Activated naive CD4-positive, alpha-beta T cell treated with anti-CD3 and anti-CD28 coated beads, Interleukin-2, amount 50 U/mL, for 72 hours (primary cell): ENCODE data around the gene GBE1. TPM values are rescaled to one million over a fixed set of nuclear protein-coding genes. Genes with fewer than 3 reads are reported as not detected.

Experiments
- ATAC-seq, 2 donors: fragments of 150-1000 bp; cut with Tn5 transposase; 2 replicates each; pipeline ENCODE4 v1.10.0; 2021; ENCODE audit warnings: mild to moderate bottlenecking in 2 of 2, moderate library complexity in 2 of 2
- DNase-seq, 2 donors: peaks; one replicate each; pipeline ENCODE4 v3.0.0; 2021 to 2022; ENCODE audit warnings: low spot score in 2 of 2
- H3K27ac Mint-ChIP-seq, 2 donors: one replicate each; pipeline ENCODE4 v1.8.0; 2022; ENCODE audit warnings: mild to moderate bottlenecking in 2 of 2, mixed read lengths in 2 of 2
- H3K36me3 Mint-ChIP-seq, 2 donors: one replicate each; pipeline ENCODE4 v1.8.0; 2022; ENCODE audit warnings: mixed read lengths in 2 of 2
- H3K9me3 Mint-ChIP-seq, 2 donors: one replicate each; pipeline ENCODE4 v1.8.0; 2022; ENCODE audit warnings: mixed read lengths in 2 of 2
- total RNA-seq, 2 donors: library from RNA; stranded (reverse); gene quantifications; one replicate each; pipeline ENCODE4 v1.2.3, GENCODE V29; 2022

GBE1 gene
- total RNA-seq, 2 donors from 2014 or later = 45.7 to 78.9 TPM

GRCh38 chr3:81620849-81621248 is 140.6 kb downstream of the GBE1 start:
- H3K9me3 Mint-ChIP-seq = no peaks in the 10 kb centered on the region

GRCh38 chr3:81612768-81613167 is 148.7 kb downstream of the GBE1 start:
- Mint-ChIP-seq H3K27ac (no peak overlapping the region), H3K36me3 (peaks cover 0 to 5% of the 10 kb centered on the region in 2 donors), H3K9me3 (peaks cover 0 to 5% of the 10 kb centered on the region in 2 donors)
- no peak for ATAC-seq
- no peak for DNase-seq

More at GRCh38 chr3:81620849-81621248, 140.6 kb downstream of the GBE1 start:
- ATAC-seq (no peak), DNase-seq (no peak)
- Mint-ChIP-seq H3K36me3 (no peaks in the 10 kb centered on the region), H3K27ac (no peak overlapping the region)

- Mint-ChIP-seq H3K36me3 (no peaks in the 10 kb centered on the region), H3K27ac (no peak overlapping the region), H3K9me3 (no peaks in the 10 kb centered on the region)
- DNase-seq = no peak
- ATAC-seq = no peak
These were observed 158.7 kb downstream of the GBE1 start for GRCh38 chr3:81602781-81603180.

GRCh38 chr3:81601707-81602305 is 159.6 kb downstream of the GBE1 start:
- Mint-ChIP-seq H3K36me3 (no peaks in the 10 kb centered on the region), H3K27ac (no peak overlapping the region), H3K9me3 (no peaks in the 10 kb centered on the region)
- no peak for DNase-seq
- no peak for ATAC-seq

- H3K36me3 Mint-ChIP-seq = no peaks in the 10 kb centered on the region
- H3K9me3 Mint-ChIP-seq = no peaks in the 10 kb centered on the region
- ATAC-seq = no peak
- H3K27ac Mint-ChIP-seq = no peak overlapping the region
- DNase-seq = no peak
These were observed 169.3 kb downstream of the GBE1 start for GRCh38 chr3:81592101-81592500.

GRCh38 chr3:81585937-81586336 is 175.5 kb downstream of the GBE1 start:
- Mint-ChIP-seq H3K9me3 (no peaks in the 10 kb centered on the region), H3K36me3 (no peaks in the 10 kb centered on the region), H3K27ac (no peak overlapping the region)
- DNase-seq (no peak), ATAC-seq (no peak)

- no peak for ATAC-seq
- no peak for DNase-seq
- no peak overlapping the region for H3K27ac Mint-ChIP-seq
- H3K36me3 Mint-ChIP-seq = no peaks in the 10 kb centered on the region
- H3K9me3 Mint-ChIP-seq = no peaks in the 10 kb centered on the region
These were observed 176.4 kb downstream of the GBE1 start for GRCh38 chr3:81585056-81585455.

GRCh38 chr3:81581966-81582599 is 179.4 kb downstream of the GBE1 start:
- ATAC-seq (peak in 1 of 2 donors; percentile 44), DNase-seq (peak in 1 of 2 donors; percentile 3)
- no peaks in the 10 kb centered on the region for H3K9me3 Mint-ChIP-seq
- no peaks in the 10 kb centered on the region for H3K36me3 Mint-ChIP-seq
- H3K27ac Mint-ChIP-seq = no peak overlapping the region

GRCh38 chr3:81580355-81580754 is 181.1 kb downstream of the GBE1 start:
- H3K9me3 Mint-ChIP-seq = no peaks in the 10 kb centered on the region
- no peak overlapping the region for H3K27ac Mint-ChIP-seq
- no peak for DNase-seq
- ATAC-seq = no peak
- no peaks in the 10 kb centered on the region for H3K36me3 Mint-ChIP-seq

- Mint-ChIP-seq H3K27ac (peak overlapping the region in 1 of 2 donors; percentile 9), H3K36me3 (no peaks in the 10 kb centered on the region), H3K9me3 (no peaks in the 10 kb centered on the region)
- ATAC-seq = no peak
- no peak for DNase-seq
These were observed 181.7 kb downstream of the GBE1 start for GRCh38 chr3:81579744-81580143.

- peak overlapping the region in 1 of 2 donors; percentile 29 for H3K27ac Mint-ChIP-seq
- H3K36me3 Mint-ChIP-seq = peaks cover 7 to 13% of the 10 kb centered on the region in 2 donors
- peaks cover 0 to 5% of the 10 kb centered on the region in 2 donors for H3K9me3 Mint-ChIP-seq
- ATAC-seq (no peak), DNase-seq (no peak)
These were observed 189.2 kb downstream of the GBE1 start for GRCh38 chr3:81572201-81572756.

GRCh38 chr3:81568378-81568777 is 193.1 kb downstream of the GBE1 start:
- Mint-ChIP-seq H3K27ac (no peak overlapping the region), H3K36me3 (peaks cover 21 to 31% of the 10 kb centered on the region in 2 donors), H3K9me3 (peaks cover 12 to 16% of the 10 kb centered on the region in 2 donors)
- ATAC-seq (no peak), DNase-seq (no peak)

GRCh38 chr3:81565041-81565440 is 196.4 kb downstream of the GBE1 start:
- Mint-ChIP-seq H3K9me3 (peaks cover 12 to 16% of the 10 kb centered on the region in 2 donors), H3K36me3 (peaks cover 24 to 35% of the 10 kb centered on the region in 2 donors), H3K27ac (no peak overlapping the region)
- ATAC-seq = no peak
- DNase-seq = no peak

GRCh38 chr3:81558106-81558505 is 203.3 kb downstream of the GBE1 start:
- H3K27ac Mint-ChIP-seq = no peak overlapping the region
- DNase-seq = no peak
- no peaks in the 10 kb centered on the region for H3K9me3 Mint-ChIP-seq
- peaks cover 7% of the 10 kb centered on the region in 2 donors for H3K36me3 Mint-ChIP-seq
- ATAC-seq = no peak

- Mint-ChIP-seq H3K27ac (no peak overlapping the region), H3K9me3 (peaks cover 16 to 18% of the 10 kb centered on the region in 2 donors), H3K36me3 (peaks cover 14 to 24% of the 10 kb centered on the region in 2 donors)
- DNase-seq (no peak), ATAC-seq (no peak)
These were observed 206.6 kb downstream of the GBE1 start for GRCh38 chr3:81554801-81555200.

- Mint-ChIP-seq H3K9me3 (peaks cover 16 to 18% of the 10 kb centered on the region in 2 donors), H3K36me3 (peaks cover 14 to 27% of the 10 kb centered on the region in 2 donors), H3K27ac (no peak overlapping the region)
- ATAC-seq (peak in 1 of 2 donors; percentile 41), DNase-seq (no peak)
These were observed 207.1 kb downstream of the GBE1 start for GRCh38 chr3:81554388-81554787.

- DNase-seq = no peak
- Mint-ChIP-seq H3K36me3 (peaks cover 21 to 41% of the 10 kb centered on the region in 2 donors), H3K27ac (no peak overlapping the region), H3K9me3 (peaks cover 19 to 25% of the 10 kb centered on the region in 2 donors)
- ATAC-seq = no peak
These were observed 211.0 kb downstream of the GBE1 start for GRCh38 chr3:81550415-81550814.

- H3K27ac Mint-ChIP-seq = no peak overlapping the region
- DNase-seq = no peak
- H3K9me3 Mint-ChIP-seq = peaks cover 19 to 25% of the 10 kb centered on the region in 2 donors
- peaks cover 21 to 41% of the 10 kb centered on the region in 2 donors for H3K36me3 Mint-ChIP-seq
- no peak for ATAC-seq
These were observed 211.6 kb downstream of the GBE1 start for GRCh38 chr3:81549831-81550230.
